Neural cell (in vitro differentiated cells): ENCODE measurements around the gene MED13L.

Experiments
- CTCF ChIP-seq: fragments of 450-650 bp; IDR thresholded peaks from 2 replicates; pipeline ENCODE4 v1.5.1; 2014; ENCODE audit warnings: antibody characterized with exemption, mild to moderate bottlenecking, moderate library complexity; ENCODE audit not compliant: poor library complexity, severe bottlenecking
- EP300 ChIP-seq: fragments of 450-650 bp; conservative IDR thresholded peaks from 2 replicates; pipeline ENCODE4 v1.6.1; 2014; ENCODE audit warnings: antibody characterized with exemption, mild to moderate bottlenecking, moderate library complexity; ENCODE audit not compliant: poor library complexity, severe bottlenecking
- EZH2 ChIP-seq: fragments of 200-600, 300-800 bp; shearing (Covaris generic), sonication (generic); IDR thresholded peaks from 2 replicates; pipeline ENCODE4 v1.6.1; 2014; ENCODE audit warnings: antibody characterized with exemption, low read length, borderline replicate concordance, mild to moderate bottlenecking; ENCODE audit not compliant: insufficient read depth, poor library complexity, severe bottlenecking
- POLR2AphosphoS5 ChIP-seq: IDR thresholded peaks from 2 replicates; pipeline ENCODE4 v1.6.1; 2012
- RAD21 ChIP-seq: fragments of 450-650 bp; conservative IDR thresholded peaks from 2 replicates; pipeline ENCODE4 v1.6.1; 2014; ENCODE audit warnings: antibody characterized with exemption, mild to moderate bottlenecking, moderate library complexity
- TF ChIP-seq, protein P1 (sequence below): IDR thresholded peaks from 2 replicates; pipeline ENCODE4 v1.6.1; 2012; ENCODE audit warnings: borderline replicate concordance

GRCh38 chr12:116317139-116317538 lies 39.6 kb upstream of the MED13L start:
- TF ChIP-seq CTCF (no peak), POLR2AphosphoS5 (no peak), RAD21 (no peak), EP300 (no peak), EZH2 (no peak)
- TF ChIP-seq, protein P1, sequence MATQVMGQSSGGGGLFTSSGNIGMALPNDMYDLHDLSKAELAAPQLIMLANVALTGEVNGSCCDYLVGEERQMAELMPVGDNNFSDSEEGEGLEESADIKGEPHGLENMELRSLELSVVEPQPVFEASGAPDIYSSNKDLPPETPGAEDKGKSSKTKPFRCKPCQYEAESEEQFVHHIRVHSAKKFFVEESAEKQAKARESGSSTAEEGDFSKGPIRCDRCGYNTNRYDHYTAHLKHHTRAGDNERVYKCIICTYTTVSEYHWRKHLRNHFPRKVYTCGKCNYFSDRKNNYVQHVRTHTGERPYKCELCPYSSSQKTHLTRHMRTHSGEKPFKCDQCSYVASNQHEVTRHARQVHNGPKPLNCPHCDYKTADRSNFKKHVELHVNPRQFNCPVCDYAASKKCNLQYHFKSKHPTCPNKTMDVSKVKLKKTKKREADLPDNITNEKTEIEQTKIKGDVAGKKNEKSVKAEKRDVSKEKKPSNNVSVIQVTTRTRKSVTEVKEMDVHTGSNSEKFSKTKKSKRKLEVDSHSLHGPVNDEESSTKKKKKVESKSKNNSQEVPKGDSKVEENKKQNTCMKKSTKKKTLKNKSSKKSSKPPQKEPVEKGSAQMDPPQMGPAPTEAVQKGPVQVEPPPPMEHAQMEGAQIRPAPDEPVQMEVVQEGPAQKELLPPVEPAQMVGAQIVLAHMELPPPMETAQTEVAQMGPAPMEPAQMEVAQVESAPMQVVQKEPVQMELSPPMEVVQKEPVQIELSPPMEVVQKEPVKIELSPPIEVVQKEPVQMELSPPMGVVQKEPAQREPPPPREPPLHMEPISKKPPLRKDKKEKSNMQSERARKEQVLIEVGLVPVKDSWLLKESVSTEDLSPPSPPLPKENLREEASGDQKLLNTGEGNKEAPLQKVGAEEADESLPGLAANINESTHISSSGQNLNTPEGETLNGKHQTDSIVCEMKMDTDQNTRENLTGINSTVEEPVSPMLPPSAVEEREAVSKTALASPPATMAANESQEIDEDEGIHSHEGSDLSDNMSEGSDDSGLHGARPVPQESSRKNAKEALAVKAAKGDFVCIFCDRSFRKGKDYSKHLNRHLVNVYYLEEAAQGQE: no peak
